HEK293 (cell line): Measurements from ENCODE around the gene LILRB3.

Experiments used
- CTCF ChIA-PET: fragments of 350-600 bp; formaldehyde crosslinking; extraction: SDS; loops from one replicate; lab custom pipeline; 2021; ENCODE audit warnings: antibody characterized with exemption; lab: Yijun Ruan, JAX
- POLR2A ChIA-PET: fragments of 300-600 bp; formaldehyde crosslinking; extraction: SDS; loops from one replicate; lab custom pipeline; 2020; ENCODE audit warnings: antibody characterized with exemption, inconsistent platforms; lab: Yijun Ruan, JAX
- H3K27ac ChIP-seq: fragments of 200-500 bp; sonication (Bioruptor generic); 2 replicates; pipeline ENCODE4 v1.5.1; 2014; ENCODE audit warnings: low read depth, low read length, control low read depth, inconsistent platforms; ENCODE audit errors: extremely low read depth
- H3K36me3 ChIP-seq, 2 experiments: fragments of 200-500 bp in 1 of 2; sonication (Bioruptor generic) in 1 of 2; 1 replicate in 1 of 2; 2 replicates in 1 of 2; pipeline ENCODE4 v1.5.1; 2014 to 2017; ENCODE audit warnings: inconsistent platforms in 2 of 2, low read length in 2 of 2; ENCODE audit not compliant: control insufficient read depth in 2 of 2, insufficient read depth in 1 of 2
- H3K4me1 ChIP-seq: fragments of 200-500 bp; sonication (Bioruptor generic); 2 replicates; pipeline ENCODE4 v1.5.1; 2014; ENCODE audit warnings: mild to moderate bottlenecking, low read length, inconsistent platforms; ENCODE audit not compliant: control insufficient read depth, insufficient read depth
- H3K4me3 ChIP-seq: 2 replicates; pipeline ENCODE4 v1.5.1; 2011; ENCODE audit warnings: low read depth, mild to moderate bottlenecking, control low read depth, low read length, moderate library complexity
- H3K9me3 ChIP-seq: fragments of 200-500 bp; sonication (Bioruptor generic); 2 replicates; pipeline ENCODE4 v1.5.1; 2014; ENCODE audit warnings: low read depth, low read length, inconsistent platforms; ENCODE audit not compliant: control insufficient read depth, insufficient read depth
- BCL11A ChIP-seq: fragments of 450-650 bp; formaldehyde crosslinking; IDR thresholded peaks from 2 replicates; pipeline ENCODE4 v1.5.1; 2016; ENCODE audit warnings: low read depth, missing biosample characterization, missing genetic modification characterization
- BCL11B ChIP-seq: fragments of 450-650 bp; formaldehyde crosslinking; IDR thresholded peaks from 2 replicates; pipeline ENCODE4 v1.5.1; 2016; ENCODE audit warnings: low read depth, missing biosample characterization, missing genetic modification characterization
- FEZF1 ChIP-seq: fragments of 450-650 bp; formaldehyde crosslinking; IDR thresholded peaks from 2 replicates; pipeline ENCODE4 v1.5.1; 2016; ENCODE audit warnings: missing biosample characterization, missing genetic modification characterization
- GLIS1 ChIP-seq: fragments of 450-650 bp; formaldehyde crosslinking; IDR thresholded peaks from 2 replicates; pipeline ENCODE4 v1.5.1; 2016; ENCODE audit warnings: missing biosample characterization, missing genetic modification characterization
- SALL2 ChIP-seq: fragments of 450-650 bp; formaldehyde crosslinking; IDR thresholded peaks from 2 replicates; pipeline ENCODE4 v1.5.0; 2017; ENCODE audit warnings: missing biosample characterization, mild to moderate bottlenecking, missing genetic modification characterization, borderline replicate concordance
- SP2 ChIP-seq: fragments of 450-650 bp; formaldehyde crosslinking; IDR thresholded peaks from 2 replicates; pipeline ENCODE4 v1.5.1; 2016; ENCODE audit warnings: missing biosample characterization, missing genetic modification characterization
- WT1 ChIP-seq: fragments of 450-650 bp; formaldehyde crosslinking; IDR thresholded peaks from 2 replicates; pipeline ENCODE4 v1.5.1; 2016; ENCODE audit warnings: missing biosample characterization, missing genetic modification characterization
- ZBTB17 ChIP-seq: fragments of 450-650 bp; formaldehyde crosslinking; IDR thresholded peaks from 2 replicates; pipeline ENCODE4 v1.5.1; 2016; ENCODE audit warnings: missing biosample characterization, missing genetic modification characterization
- ZBTB20 ChIP-seq: fragments of 450-650 bp; formaldehyde crosslinking; IDR thresholded peaks from 2 replicates; pipeline ENCODE4 v1.5.1; 2016; ENCODE audit warnings: missing biosample characterization, missing genetic modification characterization
- ZBTB48 ChIP-seq: fragments of 450-650 bp; formaldehyde crosslinking; IDR thresholded peaks from 2 replicates; pipeline ENCODE4 v1.5.1; 2016; ENCODE audit warnings: missing biosample characterization, missing genetic modification characterization
- ZBTB8A ChIP-seq: fragments of 450-650 bp; formaldehyde crosslinking; IDR thresholded peaks from 2 replicates; pipeline ENCODE4 v1.5.1; 2016; ENCODE audit warnings: missing biosample characterization, missing genetic modification characterization
- ZEB2 ChIP-seq: fragments of 450-650 bp; formaldehyde crosslinking; IDR thresholded peaks from 2 replicates; pipeline ENCODE4 v1.5.1; 2016; ENCODE audit warnings: missing biosample characterization, missing genetic modification characterization
- ZFP3 ChIP-seq: fragments of 450-650 bp; formaldehyde crosslinking; IDR thresholded peaks from 2 replicates; pipeline ENCODE4 v1.5.1; 2016; ENCODE audit warnings: low read depth, missing biosample characterization, missing genetic modification characterization
- ZIC2 ChIP-seq: fragments of 450-650 bp; formaldehyde crosslinking; IDR thresholded peaks from 2 replicates; pipeline ENCODE4 v1.5.1; 2016; ENCODE audit warnings: missing biosample characterization, missing genetic modification characterization
- ZNF112 ChIP-seq: fragments of 450-650 bp; formaldehyde crosslinking; IDR thresholded peaks from 2 replicates; pipeline ENCODE4 v1.5.0; 2017; ENCODE audit warnings: missing biosample characterization, missing genetic modification characterization
- ZNF132 ChIP-seq: fragments of 450-650 bp; formaldehyde crosslinking; IDR thresholded peaks from 2 replicates; pipeline ENCODE4 v1.5.1; 2017; ENCODE audit warnings: missing biosample characterization, missing genetic modification characterization, borderline replicate concordance
- ZNF16 ChIP-seq: fragments of 450-650 bp; formaldehyde crosslinking; IDR thresholded peaks from 2 replicates; pipeline ENCODE4 v1.5.1; 2016; ENCODE audit warnings: low read depth, missing biosample characterization, missing genetic modification characterization
- ZNF169 ChIP-seq: fragments of 450-650 bp; formaldehyde crosslinking; IDR thresholded peaks from 2 replicates; pipeline ENCODE4 v1.5.1; 2016; ENCODE audit warnings: missing biosample characterization, missing genetic modification characterization
- ZNF175 ChIP-seq: fragments of 450-650 bp; formaldehyde crosslinking; IDR thresholded peaks from 2 replicates; pipeline ENCODE4 v1.5.1; 2016; ENCODE audit warnings: missing biosample characterization, missing genetic modification characterization
- ZNF2 ChIP-seq: fragments of 450-650 bp; formaldehyde crosslinking; IDR thresholded peaks from 2 replicates; pipeline ENCODE4 v1.5.1; 2016; ENCODE audit warnings: missing biosample characterization, missing genetic modification characterization
- ZNF266 ChIP-seq: fragments of 450-650 bp; formaldehyde crosslinking; IDR thresholded peaks from 2 replicates; pipeline ENCODE4 v1.5.1; 2016; ENCODE audit warnings: missing biosample characterization, missing genetic modification characterization, low read depth
- ZNF292 ChIP-seq: fragments of 450-650 bp; formaldehyde crosslinking; IDR thresholded peaks from 2 replicates; pipeline ENCODE4 v1.5.1; 2016; ENCODE audit warnings: low read depth, missing biosample characterization, missing genetic modification characterization, borderline replicate concordance
- ZNF324 ChIP-seq: fragments of 450-650 bp; formaldehyde crosslinking; IDR thresholded peaks from 2 replicates; pipeline ENCODE4 v1.5.1; 2016; ENCODE audit warnings: missing biosample characterization, missing genetic modification characterization
- ZNF350 ChIP-seq: fragments of 450-650 bp; formaldehyde crosslinking; IDR thresholded peaks from 2 replicates; pipeline ENCODE4 v1.5.0; 2017; ENCODE audit warnings: missing biosample characterization, mild to moderate bottlenecking, missing genetic modification characterization
- ZNF48 ChIP-seq: fragments of 450-650 bp; formaldehyde crosslinking; IDR thresholded peaks from 2 replicates; pipeline ENCODE4 v1.5.1; 2016; ENCODE audit warnings: missing biosample characterization, missing genetic modification characterization
- ZNF555 ChIP-seq: fragments of 450-650 bp; formaldehyde crosslinking; conservative IDR thresholded peaks from 2 replicates; pipeline ENCODE4 v1.5.1; 2017; ENCODE audit warnings: missing biosample characterization, mild to moderate bottlenecking, missing genetic modification characterization, inconsistent platforms
- ZNF561 ChIP-seq: fragments of 450-650 bp; IDR thresholded peaks from 2 replicates; pipeline ENCODE4 v1.5.1; 2018; ENCODE audit warnings: missing biosample characterization, missing genetic modification characterization, borderline replicate concordance
- ZNF571 ChIP-seq: fragments of 450-650 bp; formaldehyde crosslinking; IDR thresholded peaks from 2 replicates; pipeline ENCODE4 v1.5.0; 2017; ENCODE audit warnings: missing biosample characterization, missing genetic modification characterization
- ZNF580 ChIP-seq: fragments of 450-650 bp; formaldehyde crosslinking; IDR thresholded peaks from 2 replicates; pipeline ENCODE4 v1.5.1; 2016; ENCODE audit warnings: missing biosample characterization, missing genetic modification characterization
- ZNF623 ChIP-seq: fragments of 450-650 bp; formaldehyde crosslinking; IDR thresholded peaks from 2 replicates; pipeline ENCODE4 v1.5.1; 2016; ENCODE audit warnings: missing biosample characterization, missing genetic modification characterization
- ZNF654 ChIP-seq: fragments of 450-650 bp; formaldehyde crosslinking; IDR thresholded peaks from 2 replicates; pipeline ENCODE4 v1.5.1; 2016; ENCODE audit warnings: low read depth, missing biosample characterization, missing genetic modification characterization
- ZNF677 ChIP-seq: fragments of 450-650 bp; IDR thresholded peaks from 2 replicates; pipeline ENCODE4 v1.5.0; 2018; ENCODE audit warnings: missing biosample characterization, mild to moderate bottlenecking, missing genetic modification characterization, moderate library complexity
- ZNF701 ChIP-seq: fragments of 450-650 bp; formaldehyde crosslinking; IDR thresholded peaks from 2 replicates; pipeline ENCODE4 v1.5.1; 2016; ENCODE audit warnings: missing biosample characterization, missing genetic modification characterization
- ZNF76 ChIP-seq: fragments of 450-650 bp; formaldehyde crosslinking; IDR thresholded peaks from 2 replicates; pipeline ENCODE4; 2016; ENCODE audit warnings: low read depth, missing biosample characterization, missing genetic modification characterization, borderline replicate concordance
- ZNF837 ChIP-seq: fragments of 450-650 bp; formaldehyde crosslinking; IDR thresholded peaks from 2 replicates; pipeline ENCODE4 v1.5.1; 2016; ENCODE audit warnings: missing biosample characterization, missing genetic modification characterization
- TF ChIP-seq, protein P1 (sequence below): fragments of 450-650 bp; formaldehyde crosslinking; IDR thresholded peaks from 2 replicates; pipeline ENCODE4 v1.5.1; 2016; ENCODE audit warnings: missing biosample characterization, missing genetic modification characterization

The LILRB3 gene

DNA sequence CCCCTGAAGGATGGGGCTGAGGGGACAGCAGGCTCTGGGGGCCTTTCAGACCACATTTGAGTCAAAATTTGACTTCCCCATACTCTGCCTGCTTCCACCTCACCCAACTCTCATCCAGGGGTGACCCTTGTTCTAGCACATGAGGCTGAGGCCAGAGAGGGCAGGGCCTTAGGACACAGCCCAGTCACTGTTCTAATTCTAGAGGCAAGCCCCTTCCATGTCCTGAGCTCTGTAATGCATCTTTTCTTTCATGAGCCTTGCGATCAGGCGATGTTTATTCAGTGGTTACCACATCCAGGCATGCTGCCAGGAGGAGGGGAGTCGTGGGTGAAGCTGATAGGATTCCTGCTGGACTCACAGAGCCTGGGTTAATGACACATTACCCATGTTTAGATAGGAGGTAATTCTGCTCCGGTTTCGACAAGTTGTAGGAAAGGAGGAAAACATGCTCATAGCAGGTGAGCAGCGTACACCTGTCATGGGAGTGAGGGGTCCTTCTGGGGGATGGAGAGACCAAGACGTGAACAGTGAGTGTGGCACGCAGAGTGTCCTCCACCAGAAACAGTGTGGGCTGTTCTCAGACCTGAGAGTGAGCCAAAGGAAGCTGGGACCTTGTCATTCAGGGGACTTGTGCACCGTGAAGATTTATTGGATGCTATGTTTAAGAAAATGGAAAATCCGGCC is 12.9 kb downstream of the LILRB3 start (continued):
- peak; percentile 74 for TF ChIP-seq WT1
- no peak for TF ChIP-seq ZNF76 (tag by site-specific recombination)
- TF ChIP-seq ZEB2, result peak; percentile 90
- TF ChIP-seq ZNF580 (tag by site-specific recombination), result peak; percentile 34; the same call in 1 of the 2 replicates
- TF ChIP-seq, all 188 proteins: peak for 31

DNA sequence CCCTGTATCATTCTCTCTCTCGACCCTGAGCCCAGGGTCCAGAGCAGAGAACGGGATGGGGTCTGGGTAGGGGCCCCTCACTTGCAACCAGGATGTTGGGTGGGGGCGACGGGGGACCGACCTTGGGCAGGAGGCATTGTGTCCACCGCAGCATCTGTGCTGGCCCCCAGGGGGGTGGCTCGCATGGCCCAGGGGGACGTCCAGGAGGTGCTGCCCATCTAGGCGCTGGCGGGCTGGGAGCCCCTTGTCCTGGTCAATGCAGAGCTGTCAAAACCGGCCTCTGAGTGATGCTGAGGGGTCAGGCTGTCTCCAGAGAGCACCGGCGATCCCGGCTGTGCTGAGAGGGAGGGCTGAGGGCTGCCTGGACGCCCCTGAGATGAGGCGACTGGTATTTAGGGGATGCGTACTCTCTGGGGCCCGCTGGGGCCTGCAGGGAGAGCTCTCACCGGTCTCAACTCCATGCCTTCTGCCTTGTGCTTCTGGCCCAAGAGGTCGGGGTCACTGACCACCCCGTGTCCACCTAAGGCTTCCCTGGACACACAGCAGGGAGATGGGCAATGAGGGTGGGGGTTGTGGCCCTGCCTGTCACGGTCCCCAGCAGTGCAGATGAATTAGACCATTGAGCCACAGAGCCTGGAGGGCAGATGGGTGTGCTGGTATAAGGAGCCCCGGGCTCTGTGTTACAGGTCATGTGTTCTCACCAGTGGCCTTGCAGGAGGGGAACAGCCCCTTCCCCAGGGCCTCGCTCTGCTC is 13.6 kb downstream of the LILRB3 start:
- H3K4me3 ChIP-seq, result no peak overlapping the region
- H3K9me3 ChIP-seq, result no peaks in the 10 kb centered on the region
- peak overlapping the region; percentile 71 for H3K27ac ChIP-seq
- peaks cover 26% of the 10 kb centered on the region for H3K4me1 ChIP-seq
- ChIA-PET POLR2A (interaction anchor here (1.0 to 9.1 kb wide), 6 partner anchors 8 to 94 kb away, joined by 3 to 152 read pairs (median 6); partner anchors contain the start of genes CNOT3, LENG1, MBOAT7 and PRPF31), CTCF (interaction anchor here (0.7 to 2.2 kb wide), 3 partner anchors 23 to 57 kb away, joined by 3 to 14 read pairs (median 5); no protein-coding TSS in a partner anchor)
- peaks cover 28 to 52% of the 10 kb centered on the region in 2 experiments for H3K36me3 ChIP-seq
- TF ChIP-seq ZFP3 (tag by site-specific recombination) (no peak), WT1 (no peak), ZNF324 (tag by site-specific recombination) (no peak), ZNF266 (tag by site-specific recombination) (no peak), ZNF169 (tag by site-specific recombination) (no peak), FEZF1 (tag by site-specific recombination) (no peak), ZNF623 (tag by site-specific recombination) (no peak), ZNF132 (tag by site-specific recombination) (no peak), ZNF350 (tag by site-specific recombination) (no peak), ZNF292 (tag by site-specific recombination) (no peak), ZBTB20 (peak; percentile 99), ZNF112 (tag by site-specific recombination) (no peak), ZNF48 (tag by site-specific recombination) (no peak), ZBTB17 (tag by site-specific recombination) (no peak), ZBTB8A (no peak), SALL2 (tag by site-specific recombination) (no peak), BCL11B (tag by site-specific recombination) (peak; percentile 95), BCL11A (tag by site-specific recombination) (peak; percentile 92), ZNF837 (no peak), SP2 (no peak), ZNF701 (tag by site-specific recombination) (no peak), ZNF654 (tag by site-specific recombination) (no peak), ZIC2 (tag by site-specific recombination) (0 out of 2 replicates have a peak, but pooled peaks have one; percentile 14), ZNF555 (no peak), ZNF16 (no peak), ZNF2 (tag by site-specific recombination) (no peak), ZNF561 (tag by site-specific recombination) (no peak), ZNF571 (no peak), ZNF175 (tag by site-specific recombination) (no peak), GLIS1 (tag by site-specific recombination) (peak; percentile 89), ZBTB48 (tag by site-specific recombination) (no peak), ZNF677 (tag by site-specific recombination) (no peak)
- TF ChIP-seq, protein P1, sequence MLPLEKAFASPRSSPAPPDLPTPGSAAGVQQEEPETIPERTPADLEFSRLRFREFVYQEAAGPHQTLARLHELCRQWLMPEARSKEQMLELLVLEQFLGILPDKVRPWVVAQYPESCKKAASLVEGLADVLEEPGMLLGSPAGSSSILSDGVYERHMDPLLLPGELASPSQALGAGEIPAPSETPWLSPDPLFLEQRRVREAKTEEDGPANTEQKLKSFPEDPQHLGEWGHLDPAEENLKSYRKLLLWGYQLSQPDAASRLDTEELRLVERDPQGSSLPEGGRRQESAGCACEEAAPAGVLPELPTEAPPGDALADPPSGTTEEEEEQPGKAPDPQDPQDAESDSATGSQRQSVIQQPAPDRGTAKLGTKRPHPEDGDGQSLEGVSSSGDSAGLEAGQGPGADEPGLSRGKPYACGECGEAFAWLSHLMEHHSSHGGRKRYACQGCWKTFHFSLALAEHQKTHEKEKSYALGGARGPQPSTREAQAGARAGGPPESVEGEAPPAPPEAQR (tag by site-specific recombination), result no peak
